Jurkat, Clone E6-1 (cell line): ENCODE results near the gene ATP6V1G3.

Experiments
- DNase-seq: peaks from one replicate; pipeline ENCODE4 v3.0.0-alpha.2; 2011; ENCODE audit warnings: low read depth, low spot score
- H3K4me3 ChIP-seq: 2 replicates; pipeline ENCODE4 v1.5.1; 2011; ENCODE audit warnings: mild to moderate bottlenecking, low read length, control low read depth, moderate library complexity

The ATP6V1G3 gene

DNA sequence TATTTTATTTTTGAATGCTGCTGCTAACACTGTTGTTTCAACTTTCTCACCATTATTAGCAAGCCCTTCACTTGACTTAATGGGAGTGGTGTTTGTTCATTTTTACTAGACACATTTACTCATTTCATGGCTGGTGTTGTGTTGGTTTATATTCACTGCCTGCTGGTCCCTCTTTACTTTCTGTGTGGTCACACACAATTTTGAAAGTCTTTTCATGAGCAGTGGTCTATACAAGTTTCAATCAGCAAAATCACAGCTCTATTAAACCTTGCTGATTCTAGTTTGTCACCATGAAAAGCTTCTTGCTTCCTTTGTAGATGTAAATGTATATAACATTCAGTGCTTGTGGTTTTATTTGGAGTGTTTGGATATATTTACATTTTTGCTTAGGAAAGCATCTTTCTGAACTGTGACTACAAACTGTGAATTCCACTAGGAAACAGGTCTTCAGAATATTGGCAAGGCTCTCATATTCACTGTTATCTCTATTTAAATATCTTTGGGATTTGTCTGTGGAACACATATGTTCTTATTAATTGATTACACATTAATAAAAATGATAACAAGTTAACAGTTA, 22.8 kb downstream of the ATP6V1G3 start:
- no peak for DNase-seq
- no peak overlapping the region for H3K4me3 ChIP-seq

DNA sequence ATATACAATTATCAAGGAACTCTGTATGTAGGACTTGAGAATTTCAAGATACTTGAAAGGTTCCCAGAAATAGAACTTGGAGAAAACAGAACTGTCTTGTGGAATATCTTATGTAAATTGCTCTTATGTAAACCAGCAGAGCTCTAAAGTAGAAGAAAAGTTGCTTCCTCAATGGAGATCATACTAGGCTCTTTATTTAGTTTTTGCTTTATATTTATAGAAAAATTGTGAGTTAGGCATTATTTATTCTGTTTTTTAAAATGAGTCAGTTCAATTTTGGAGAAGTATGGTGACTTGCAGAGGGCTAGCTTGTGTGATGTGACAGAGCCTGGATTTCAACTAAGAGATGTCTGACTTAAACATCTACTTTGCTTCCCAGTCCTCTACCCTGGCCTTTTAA, 40.4 kb downstream of the ATP6V1G3 start:
- no peak for DNase-seq
- no peak overlapping the region for H3K4me3 ChIP-seq

DNA sequence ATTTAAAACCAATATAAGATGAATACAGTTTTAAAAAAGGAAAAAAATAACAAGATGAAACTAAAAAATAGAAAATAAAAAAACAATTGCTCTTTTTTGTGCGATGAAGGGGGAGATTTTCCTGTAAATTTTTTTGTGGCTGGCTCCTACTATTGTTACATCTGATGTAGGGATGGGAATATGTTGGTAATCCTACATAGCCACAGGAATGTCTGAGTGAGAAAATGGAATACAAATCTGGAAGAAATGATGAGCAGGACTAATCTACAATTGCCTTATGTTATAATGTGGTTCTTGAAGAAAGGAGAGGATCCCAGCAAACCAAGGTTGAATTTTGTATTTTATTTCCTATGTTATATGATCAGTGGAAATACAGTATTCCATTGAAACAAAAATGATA, 40.9 kb downstream of the ATP6V1G3 start:
- no peak overlapping the region for H3K4me3 ChIP-seq
- no peak for DNase-seq

DNA sequence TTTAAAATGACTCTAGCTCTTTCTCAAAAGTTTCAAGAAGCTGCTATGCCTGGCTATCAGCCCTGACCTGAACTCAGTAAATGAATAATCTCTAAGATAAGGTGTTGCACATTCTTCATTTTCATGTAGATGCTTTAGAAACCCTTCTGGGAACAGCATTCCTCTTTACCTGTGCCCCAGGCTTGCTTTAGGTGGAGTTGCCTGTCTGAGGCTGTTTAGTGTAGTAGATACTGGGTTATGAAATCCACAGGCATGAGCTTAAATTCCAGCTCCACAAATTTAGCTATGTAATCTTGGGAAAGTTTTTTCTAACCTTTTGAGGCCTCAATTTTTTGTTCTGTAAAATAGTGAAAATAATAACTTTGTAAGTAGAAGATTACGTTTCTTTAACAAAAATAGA, 41.6 kb downstream of the ATP6V1G3 start:
- no peak overlapping the region for H3K4me3 ChIP-seq
- no peak for DNase-seq

DNA sequence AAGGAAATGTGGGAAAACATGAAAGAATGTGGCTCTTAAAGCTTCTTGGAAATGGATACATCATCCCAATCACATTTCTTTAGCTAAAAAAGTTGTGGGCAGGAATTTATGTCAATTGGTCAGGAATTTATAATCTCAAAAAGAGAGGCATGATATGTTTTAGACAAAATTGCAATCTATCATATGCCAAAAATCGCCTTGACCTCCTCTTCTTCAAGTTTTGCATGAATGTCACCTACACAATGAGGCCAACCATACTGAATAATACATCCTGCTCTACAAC, 42.4 kb downstream of the ATP6V1G3 start:
- H3K4me3 ChIP-seq, result no peak overlapping the region
- no peak for DNase-seq

DNA sequence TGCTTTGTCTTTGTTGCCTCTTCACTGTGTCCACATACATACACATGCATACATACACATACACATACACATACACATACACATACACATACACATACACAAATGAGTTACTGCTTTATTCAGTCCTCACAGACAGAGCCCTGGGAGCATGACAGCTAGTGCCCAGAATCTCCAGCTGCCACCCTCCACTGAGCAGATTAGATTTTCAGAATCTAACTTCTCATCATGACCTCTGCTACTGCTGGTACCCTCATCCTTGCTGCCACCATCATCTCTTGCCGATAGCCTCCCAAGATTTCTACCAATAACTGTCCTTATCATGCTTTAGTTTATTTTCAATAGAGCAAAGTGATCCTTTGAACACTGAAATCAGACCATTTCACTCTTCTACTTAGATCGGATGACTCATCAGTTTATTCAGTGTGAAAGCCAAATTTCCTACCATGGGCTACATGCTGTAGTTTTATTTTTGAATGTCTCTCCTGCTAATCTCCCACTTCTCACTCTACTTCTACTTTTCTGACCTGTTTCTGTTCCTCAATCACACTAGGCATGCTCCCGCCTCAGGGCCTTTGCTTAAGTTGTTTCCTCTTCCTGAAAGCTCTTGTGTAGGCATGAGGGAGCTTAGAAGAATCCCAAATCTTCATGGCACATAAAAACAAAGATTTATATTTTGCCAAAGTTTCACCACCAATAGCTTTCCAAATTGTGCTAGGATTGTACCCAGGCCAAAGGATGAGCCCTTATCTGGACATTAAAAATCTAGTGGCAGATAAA, 43.0 kb downstream of the ATP6V1G3 start:
- no peak for DNase-seq
- no peak overlapping the region for H3K4me3 ChIP-seq

- no peak for DNase-seq
- no peak overlapping the region for H3K4me3 ChIP-seq
These were observed 44.0 kb downstream of the ATP6V1G3 start for GRCh38 chr1:198496216-198497143.

GRCh38 chr1:198495631-198496030, 44.8 kb downstream of the ATP6V1G3 start:
- no peak for DNase-seq
- H3K4me3 ChIP-seq, result no peak overlapping the region

- no peak overlapping the region for H3K4me3 ChIP-seq
- DNase-seq, result no peak
These were observed 45.8 kb downstream of the ATP6V1G3 start for GRCh38 chr1:198494658-198495103.

DNA sequence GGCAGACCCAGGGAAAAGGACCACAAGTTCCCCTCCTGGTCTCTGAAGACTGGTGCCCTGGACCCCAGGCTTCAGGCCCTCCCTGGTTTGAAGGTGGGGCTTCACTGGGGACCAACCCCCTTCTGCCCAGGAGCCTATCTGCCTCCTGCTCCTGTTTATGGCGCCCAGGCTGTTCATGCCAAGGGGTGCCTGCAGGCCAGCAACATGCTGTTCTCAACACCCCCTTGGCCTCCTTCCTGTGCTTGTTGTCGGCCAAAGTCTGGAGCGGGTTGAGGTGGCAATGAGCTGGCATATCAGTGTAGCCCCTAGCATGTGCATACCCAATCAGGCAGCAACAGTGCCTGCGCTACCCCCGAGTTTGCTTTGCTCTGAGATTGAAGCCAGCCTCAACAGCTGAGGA, 46.3 kb downstream of the ATP6V1G3 start:
- DNase-seq, result no peak
- no peak overlapping the region for H3K4me3 ChIP-seq

DNA sequence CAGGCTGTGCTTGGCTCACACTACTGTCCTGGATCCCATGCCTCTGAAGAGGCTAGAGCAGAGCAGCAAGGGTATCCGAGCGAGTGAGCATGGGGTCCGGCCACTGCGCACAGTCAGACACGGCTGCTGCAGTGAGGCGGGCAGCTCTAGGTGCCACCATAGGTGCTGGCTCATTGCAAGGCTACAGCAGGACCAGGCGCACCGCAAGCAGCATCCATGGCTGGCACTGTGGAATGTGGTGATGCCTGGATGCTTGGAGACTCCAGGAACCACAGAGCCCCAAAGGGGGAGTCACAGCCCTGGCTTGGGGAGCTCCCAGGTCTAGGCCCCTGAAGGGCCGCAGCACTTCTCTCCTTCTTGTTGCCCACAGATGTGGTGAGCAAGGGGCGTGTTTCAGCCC, 47.2 kb downstream of the ATP6V1G3 start:
- no peak overlapping the region for H3K4me3 ChIP-seq

DNA sequence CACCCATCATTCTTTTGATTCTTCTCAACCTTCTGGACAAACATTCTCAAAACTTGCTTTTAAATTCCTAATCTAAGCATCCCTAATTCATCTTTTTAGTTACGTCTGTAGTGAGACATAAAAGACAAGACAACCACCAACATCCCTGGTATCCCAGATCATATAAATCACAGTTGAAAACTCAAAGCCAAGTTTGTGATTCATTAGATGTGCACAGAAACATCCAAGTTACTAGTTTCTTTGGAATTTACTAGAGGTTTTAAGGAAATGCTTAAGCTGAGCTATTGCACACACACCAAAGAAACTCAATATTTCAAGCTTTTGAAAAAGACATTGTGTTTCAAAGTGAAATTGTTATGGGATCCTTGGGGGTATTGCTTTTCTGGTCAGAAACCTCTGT, 47.6 kb downstream of the ATP6V1G3 start:
- DNase-seq, result no peak
- no peak overlapping the region for H3K4me3 ChIP-seq

More for the DNA sequence above, 47.2 kb downstream of the ATP6V1G3 start:
- no peak for DNase-seq

DNA sequence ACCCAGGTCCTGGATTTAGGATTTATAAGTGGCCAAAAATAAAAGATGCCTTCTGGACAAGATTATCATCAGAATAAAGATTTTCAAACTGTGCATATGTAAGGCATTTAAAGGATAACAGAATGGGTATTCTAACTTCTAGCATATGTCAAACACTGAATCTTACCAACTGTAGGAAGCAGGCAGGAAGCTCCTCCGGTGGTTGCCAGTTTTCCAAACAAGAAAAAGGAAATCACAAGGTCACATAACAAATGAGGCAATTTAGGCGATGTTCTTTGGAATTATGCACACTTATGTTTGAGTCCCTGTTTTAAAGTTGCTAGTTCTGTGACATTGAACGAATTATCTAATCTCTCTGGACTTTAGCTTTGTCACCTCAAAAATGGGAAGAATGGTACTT, 48.9 kb downstream of the ATP6V1G3 start:
- no peak for DNase-seq
- no peak overlapping the region for H3K4me3 ChIP-seq

- H3K4me3 ChIP-seq, result no peak overlapping the region
- DNase-seq, result no peak
These were observed 49.5 kb downstream of the ATP6V1G3 start for GRCh38 chr1:198491028-198491427.

GRCh38 chr1:198490224-198490623, 50.3 kb downstream of the ATP6V1G3 start:
- DNase-seq, result no peak
- no peak overlapping the region for H3K4me3 ChIP-seq

DNA sequence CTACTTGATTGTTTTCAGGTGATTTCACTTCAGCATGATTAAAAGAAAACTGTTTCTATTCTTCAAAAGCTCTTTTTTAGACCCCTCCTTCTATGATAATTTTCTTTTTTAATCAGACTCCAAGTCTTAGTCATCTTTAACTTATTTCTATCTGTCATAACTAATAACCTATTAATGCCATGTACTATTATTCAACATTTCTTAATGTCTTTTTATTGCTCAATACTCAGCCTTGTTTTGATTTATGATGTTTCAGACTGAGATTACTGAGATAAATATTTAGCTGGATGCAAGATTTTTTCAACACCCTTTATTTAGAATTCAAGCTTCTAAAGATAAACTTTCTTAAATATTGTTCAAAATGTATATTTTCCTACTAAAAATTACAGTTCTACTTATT, 53.6 kb downstream of the ATP6V1G3 start:
- no peak overlapping the region for H3K4me3 ChIP-seq
- no peak for DNase-seq

GRCh38 chr1:198483645-198484044, 56.8 kb downstream of the ATP6V1G3 start:
- no peak overlapping the region for H3K4me3 ChIP-seq
- no peak for DNase-seq

- H3K4me3 ChIP-seq, result no peak overlapping the region
- no peak for DNase-seq
These were observed 57.5 kb downstream of the ATP6V1G3 start for GRCh38 chr1:198483006-198483405.

DNA sequence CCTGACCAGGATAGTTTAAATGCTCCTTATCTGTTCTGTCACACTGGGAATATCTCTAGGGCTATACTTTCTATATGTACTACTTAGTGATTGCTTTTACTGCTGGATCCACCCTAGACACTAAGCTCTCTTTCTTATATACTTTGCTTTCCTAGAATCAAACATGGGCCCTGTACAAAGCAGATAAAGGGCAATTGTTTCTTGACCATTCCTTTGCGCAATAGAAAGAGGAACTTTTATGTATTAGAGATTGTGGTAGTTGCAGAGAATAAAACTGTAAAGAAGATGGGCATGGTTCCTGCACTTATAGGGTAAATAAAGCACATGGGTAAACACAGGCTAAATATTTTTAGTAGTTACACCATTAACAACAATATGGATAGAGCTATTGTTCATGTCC, 58.8 kb downstream of the ATP6V1G3 start:
- no peak for DNase-seq
- no peak overlapping the region for H3K4me3 ChIP-seq

DNA sequence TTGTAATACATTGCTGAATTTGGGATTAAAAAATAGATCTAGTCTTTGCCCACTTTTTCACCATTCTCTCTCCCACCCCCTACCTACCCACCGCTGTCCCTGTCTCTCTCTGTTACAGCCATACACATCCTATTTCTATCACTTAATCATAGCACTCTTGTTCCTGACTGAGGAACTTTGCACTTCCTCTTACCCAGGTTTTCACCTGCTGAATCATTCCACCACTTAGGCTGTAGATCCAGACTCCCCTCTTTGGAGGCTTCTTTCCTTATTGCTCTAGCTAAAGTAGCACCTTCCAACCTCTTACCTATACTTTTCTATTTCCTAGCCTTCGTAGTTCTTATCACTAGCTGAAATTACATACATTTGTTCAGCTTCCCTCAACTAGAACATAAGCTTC, 59.6 kb downstream of the ATP6V1G3 start:
- DNase-seq, result no peak
- H3K4me3 ChIP-seq, result no peak overlapping the region
